Body of pancreas (tissue), 4 donors: Measurements from ENCODE around the gene GLI2. TPM values are rescaled to one million over a fixed set of nuclear protein-coding genes. Genes with fewer than 3 reads are reported as not detected.

Experiments
- ATAC-seq: fragments of 150-250 bp; one replicate; pipeline ENCODE4 v1.9.1; 2016
- DNase-seq, 4 donors: peaks; one replicate each; pipeline ENCODE4 v3.0.0-alpha.2; 2019
- H3K27ac ChIP-seq, 4 donors: fragments of 200-600 bp; sonication (generic); 1 replicate in 3 of 4; 2 replicates in 1 of 4; pipeline versions ENCODE4 v1.5.1 to v1.6.1; 2016 to 2019; ENCODE audit warnings: mild to moderate bottlenecking in 1 of 4, mixed read lengths in 1 of 4, moderate library complexity in 1 of 4
- H3K27me3 ChIP-seq, 2 donors: fragments of 200-600 bp; sonication (generic); one replicate each; pipeline ENCODE4 v1.6.0; 2016; ENCODE audit warnings: mild to moderate bottlenecking in 1 of 2
- H3K36me3 ChIP-seq, 2 donors: fragments of 200-600 bp; sonication (generic); replicated peaks in 1 of 2; 2 replicates each; pipeline ENCODE4 v1.5.1; 2016; ENCODE audit warnings: low read depth in 2 of 2; ENCODE audit not compliant: insufficient read depth in 1 of 2
- H3K4me1 ChIP-seq: fragments of 200-600 bp; sonication (generic); one replicate; pipeline ENCODE4 v1.6.0; 2016
- H3K4me3 ChIP-seq, 2 donors: fragments of 200-600 bp; sonication (generic); 1 replicate in 1 of 2; 2 replicates in 1 of 2; pipeline ENCODE4 v1.5.1; 2016 to 2019
- H3K9me3 ChIP-seq, 3 donors: fragments of 200-600 bp; sonication (generic); 1 replicate in 2 of 3; 2 replicates in 1 of 3; pipeline ENCODE4 v1.5.1; 2016
- CTCF ChIP-seq, 7 experiments: fragments of 450-650 bp in 4 of 7; fragments of 200-600 bp in 3 of 7; sonication (generic) in 3 of 7; IDR thresholded peaks; one replicate each; pipeline ENCODE4 v1.5.1; 2016 to 2019; ENCODE audit warnings: antibody characterized with exemption in 7 of 7
- POLR2A ChIP-seq, 3 donors: fragments of 450-650 bp; IDR thresholded peaks; one replicate each; pipeline ENCODE4 v1.6.1; 2016; ENCODE audit warnings: antibody characterized with exemption in 3 of 3, mild to moderate bottlenecking in 2 of 3
- WGBS, 2 donors: methylation state at CpG; one replicate each; pipeline ENCODE4 v1.1.5; 2017; 5-methylcytosine and 5-hydroxymethylcytosine counted together
- intact Hi-C: fragments of 100-400 bp; cut with DNase I; formaldehyde crosslinking; loops from one replicate; pipeline ENCODE4 v1.15.1; 2023
- total RNA-seq, 2 donors: library from RNA; depleted of rRNA; stranded (reverse); fragments of >200 nt; gene quantifications; one replicate each; pipeline ENCODE4 v1.1.0, GENCODE V29; 2016

The GLI2 gene
- total RNA-seq, 2 donors from 2014 or later = 1.0 to 1.3 TPM

GRCh38 chr2:120699292-120699691 is 36.4 kb upstream of the GLI2 start:
- Histone ChIP-seq H3K4me1 (no peaks in the 10 kb centered on the region), H3K27me3 (peaks cover 0 to 8% of the 10 kb centered on the region in 2 donors), H3K36me3 (no peaks in the 10 kb centered on the region), H3K27ac (no peak overlapping the region), H3K4me3 (no peak overlapping the region), H3K9me3 (no peaks in the 10 kb centered on the region)
- DNase-seq = no peak
- 61 to 73% methylated on average over 3 of the region's 3 CpGs for WGBS, 2 donors
- intact Hi-C loops = loop anchor here (5.0 kb wide), 1 partner anchor 383 kb away; no protein-coding TSS in a partner anchor
- no peak for ATAC-seq
- no peak for TF ChIP-seq POLR2A (IDR thresholded peaks at IDR 0.05)
- TF ChIP-seq CTCF (IDR thresholded peaks at IDR 0.05) = no peak

- no peak overlapping the region for H3K4me3 ChIP-seq
- no peaks in the 10 kb centered on the region for H3K36me3 ChIP-seq
- intact Hi-C loops = no loop called here
- H3K27me3 ChIP-seq = peaks cover 0 to 8% of the 10 kb centered on the region in 2 donors
- WGBS, 2 donors = 80 to 88% methylated on average over 4 of the region's 4 CpGs
- no peak overlapping the region for H3K27ac ChIP-seq
- H3K9me3 ChIP-seq = no peaks in the 10 kb centered on the region
- no peaks in the 10 kb centered on the region for H3K4me1 ChIP-seq
- TF ChIP-seq CTCF (IDR thresholded peaks at IDR 0.05) (no peak), POLR2A (IDR thresholded peaks at IDR 0.05) (no peak)
- DNase-seq = no peak
- no peak for ATAC-seq
Observed at GRCh38 chr2:120700659-120701058, 35.0 kb upstream of the GLI2 start.

- TF ChIP-seq CTCF (IDR thresholded peaks at IDR 0.05) = no peak
- no peak for TF ChIP-seq POLR2A (IDR thresholded peaks at IDR 0.05)
- no peak overlapping the region for H3K27ac ChIP-seq
- 67 to 78% methylated on average over 7 of the region's 7 CpGs for WGBS, 2 donors
- H3K4me3 ChIP-seq = no peak overlapping the region
- intact Hi-C loops = no loop called here
- no peaks in the 10 kb centered on the region for H3K36me3 ChIP-seq
- no peaks in the 10 kb centered on the region for H3K9me3 ChIP-seq
- ATAC-seq (no peak), DNase-seq (no peak)
- no peaks in the 10 kb centered on the region for H3K4me1 ChIP-seq
- H3K27me3 ChIP-seq = peaks cover 0 to 5% of the 10 kb centered on the region in 2 donors
Observed at GRCh38 chr2:120701096-120701495, 34.6 kb upstream of the GLI2 start.

GRCh38 chr2:120701499-120701898 is 34.2 kb upstream of the GLI2 start:
- intact Hi-C loops = no loop called here
- Histone ChIP-seq H3K4me1 (no peaks in the 10 kb centered on the region), H3K27me3 (peaks cover 0 to under 1% of the 10 kb centered on the region in 2 donors), H3K9me3 (no peaks in the 10 kb centered on the region), H3K4me3 (no peak overlapping the region), H3K27ac (no peak overlapping the region), H3K36me3 (no peaks in the 10 kb centered on the region)
- DNase-seq = no peak
- TF ChIP-seq CTCF (IDR thresholded peaks at IDR 0.05) (no peak), POLR2A (IDR thresholded peaks at IDR 0.05) (no peak)
- no peak for ATAC-seq
- 78 to 85% methylated on average over 2 to 3 of the region's 3 CpGs for WGBS, 2 donors

GRCh38 chr2:120702061-120702460 is 33.6 kb upstream of the GLI2 start:
- no peak overlapping the region for H3K4me3 ChIP-seq
- no peak overlapping the region for H3K27ac ChIP-seq
- H3K4me1 ChIP-seq = no peaks in the 10 kb centered on the region
- DNase-seq = no peak
- TF ChIP-seq CTCF (IDR thresholded peaks at IDR 0.05) (no peak), POLR2A (IDR thresholded peaks at IDR 0.05) (no peak)
- H3K9me3 ChIP-seq = no peaks in the 10 kb centered on the region
- H3K27me3 ChIP-seq = no peaks in the 10 kb centered on the region
- intact Hi-C loops = no loop called here
- 24 to 30% methylated on average over 7 of the region's 7 CpGs for WGBS, 2 donors
- no peaks in the 10 kb centered on the region for H3K36me3 ChIP-seq
- no peak for ATAC-seq
